Activated CD8-positive, alpha-beta memory T cell treated with anti-CD3 and anti-CD28 coated beads, Interleukin-2, amount 10 ng/mL, durations not matched to agents 7 days and 5 days (primary cell): ENCODE results near the gene DUXB. TPM values are rescaled to one million over a fixed set of nuclear protein-coding genes. Genes with fewer than 3 reads are reported as not detected.

Experiments used
- ATAC-seq: fragments of 150-1000 bp; cut with Tn5 transposase; one replicate; pipeline ENCODE4 v1.10.0; 2021; ENCODE audit warnings: moderate library complexity
- CTCF ChIA-PET: fragments of 350-600 bp; sonication (Branson Sonifier 250); formaldehyde crosslinking; loops from one replicate; lab custom pipeline; 2021; ENCODE audit warnings: antibody characterized with exemption; lab: Charles Lee
- DNase-seq: peaks from one replicate; pipeline ENCODE4 v3.0.0-alpha.2; 2020
- H3K27ac Mint-ChIP-seq: one replicate; pipeline ENCODE4 v1.8.0; 2021; ENCODE audit warnings: mild to moderate bottlenecking, mixed read lengths
- H3K27me3 Mint-ChIP-seq: one replicate; pipeline ENCODE4 v1.8.0; 2021; ENCODE audit warnings: mixed read lengths
- H3K36me3 Mint-ChIP-seq: one replicate; pipeline ENCODE4 v1.8.0; 2021; ENCODE audit warnings: mild to moderate bottlenecking, mixed read lengths
- H3K4me1 Mint-ChIP-seq: one replicate; pipeline ENCODE4 v1.8.0; 2021; ENCODE audit warnings: mixed read lengths
- H3K4me3 Mint-ChIP-seq: one replicate; pipeline ENCODE4 v1.8.0; 2021; ENCODE audit warnings: mild to moderate bottlenecking, moderate library complexity, mixed read lengths
- H3K9me3 Mint-ChIP-seq: one replicate; pipeline ENCODE4 v1.8.0; 2022; ENCODE audit warnings: low read depth, mixed read lengths
- total RNA-seq, 2 experiments: library from RNA; stranded (reverse); gene quantifications; one replicate each; pipeline ENCODE4 v1.2.3, GENCODE V29; 2021

DUXB gene
- not detected for total RNA-seq

DNA sequence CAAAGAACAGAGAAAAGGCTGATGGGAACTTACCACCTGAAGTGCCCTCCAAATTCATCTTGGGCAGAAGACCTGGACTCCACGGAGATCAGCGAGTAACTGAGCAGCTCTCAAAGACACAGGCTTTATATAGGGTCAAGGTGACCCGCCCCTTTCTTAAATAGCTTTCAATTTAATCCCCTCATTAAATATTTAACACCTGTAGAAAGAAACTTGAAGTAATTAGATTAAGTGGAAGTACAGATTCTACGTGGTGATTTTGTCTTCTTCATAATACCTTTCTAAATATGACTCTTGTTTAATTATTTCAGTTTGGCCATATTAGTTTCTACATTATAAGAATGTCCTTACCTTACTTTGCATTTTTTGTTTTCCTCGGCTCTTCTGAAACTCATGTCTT is at the start of gene DUXB:
Gene DUXB (minus strand): TSS at position 101 of the 400 bp plus-strand sequence. CDS start 43 bp downstream, at position 58.
- Mint-ChIP-seq H3K4me1 (no peaks in the 10 kb centered on the region), H3K36me3 (no peaks in the 10 kb centered on the region), H3K27ac (no peak within 1 kb of the TSS), H3K9me3 (no peaks in the 10 kb centered on the region), H3K4me3 (no peak within 1 kb of the TSS), H3K27me3 (peaks cover 5% of the 10 kb centered on the region)
- ATAC-seq: no peak
- no peak for DNase-seq
- CTCF ChIA-PET: no interaction called here

DNA sequence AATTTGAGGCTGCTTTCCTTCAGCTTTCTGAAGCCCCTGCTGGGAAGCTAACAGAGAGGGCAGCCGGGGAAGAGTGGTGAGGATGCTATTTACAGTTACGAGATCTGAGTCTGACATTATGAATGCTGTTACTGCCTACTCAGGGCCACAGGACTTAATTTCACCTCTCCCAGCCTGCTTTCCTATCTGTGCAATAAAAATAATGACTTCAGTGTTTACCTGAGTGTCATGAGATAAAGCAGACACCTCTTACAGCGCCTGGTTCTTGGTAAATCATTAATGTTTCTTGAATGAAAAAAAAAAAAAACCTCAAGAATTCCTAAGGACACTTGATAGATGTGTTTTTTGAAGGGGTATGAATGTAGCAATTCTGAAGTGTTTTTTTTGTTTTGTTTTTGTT is 49.3 kb upstream of the DUXB start:
- no peak for ATAC-seq
- Mint-ChIP-seq H3K4me1 (no peaks in the 10 kb centered on the region), H3K27me3 (peaks cover 11% of the 10 kb centered on the region), H3K9me3 (no peaks in the 10 kb centered on the region), H3K4me3 (no peak overlapping the region), H3K36me3 (no peaks in the 10 kb centered on the region), H3K27ac (no peak overlapping the region)
- DNase-seq: no peak
- CTCF ChIA-PET: no interaction called here

DNA sequence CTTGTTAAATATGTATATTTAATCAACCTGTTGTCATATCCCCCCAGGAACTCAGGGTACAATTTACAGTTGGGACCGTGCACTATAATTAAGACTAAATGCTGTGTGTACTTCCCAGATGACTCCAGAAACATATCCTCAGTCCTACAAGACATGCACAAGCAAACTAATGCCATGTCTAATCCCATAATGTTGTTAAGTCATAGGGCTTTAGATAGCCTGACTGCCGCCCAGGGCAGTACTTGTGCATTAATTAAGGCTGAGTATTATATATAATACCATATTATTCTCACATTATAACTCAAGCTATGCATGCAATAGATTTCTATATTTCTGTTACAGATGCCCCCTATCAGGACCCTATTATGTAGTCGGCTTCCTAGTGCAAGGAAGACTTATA is 45.1 kb upstream of the DUXB start:
- no peak for DNase-seq
- H3K27ac Mint-ChIP-seq: no peak overlapping the region
- CTCF ChIA-PET: no interaction called here
- peaks cover 11% of the 10 kb centered on the region for H3K27me3 Mint-ChIP-seq
- H3K4me1 Mint-ChIP-seq: no peaks in the 10 kb centered on the region
- H3K36me3 Mint-ChIP-seq: peaks cover 3% of the 10 kb centered on the region
- no peak overlapping the region for H3K4me3 Mint-ChIP-seq
- H3K9me3 Mint-ChIP-seq: peaks cover 8% of the 10 kb centered on the region
- ATAC-seq: no peak

GRCh38 chr16:75745823-75746222 is 44.6 kb upstream of the DUXB start:
- ATAC-seq: no peak
- H3K4me3 Mint-ChIP-seq: no peak overlapping the region
- no peaks in the 10 kb centered on the region for H3K4me1 Mint-ChIP-seq
- H3K27me3 Mint-ChIP-seq: peaks cover 11% of the 10 kb centered on the region
- peaks cover 3% of the 10 kb centered on the region for H3K36me3 Mint-ChIP-seq
- no peak overlapping the region for H3K27ac Mint-ChIP-seq
- no peak for DNase-seq
- peaks cover 8% of the 10 kb centered on the region for H3K9me3 Mint-ChIP-seq
- CTCF ChIA-PET: no interaction called here

GRCh38 chr16:75745242-75745641 is 44.0 kb upstream of the DUXB start:
- peaks cover 3% of the 10 kb centered on the region for H3K36me3 Mint-ChIP-seq
- H3K27ac Mint-ChIP-seq: no peak overlapping the region
- DNase-seq: no peak
- ATAC-seq: no peak
- CTCF ChIA-PET: no interaction called here
- no peak overlapping the region for H3K4me3 Mint-ChIP-seq
- no peaks in the 10 kb centered on the region for H3K4me1 Mint-ChIP-seq
- peaks cover 11% of the 10 kb centered on the region for H3K27me3 Mint-ChIP-seq
- H3K9me3 Mint-ChIP-seq: peaks cover 8% of the 10 kb centered on the region

- ATAC-seq (no peak), DNase-seq (no peak)
- Mint-ChIP-seq H3K36me3 (peaks cover 3% of the 10 kb centered on the region), H3K27ac (no peak overlapping the region), H3K27me3 (peaks cover 3% of the 10 kb centered on the region), H3K4me3 (no peak overlapping the region), H3K9me3 (peaks cover 11% of the 10 kb centered on the region), H3K4me1 (no peaks in the 10 kb centered on the region)
- CTCF ChIA-PET: interaction anchor here (0.5 kb wide), 1 partner anchor 56 kb away, joined by 3 read pairs; no protein-coding TSS in a partner anchor
Measured at GRCh38 chr16:75742424-75743047, 41.3 kb upstream of the DUXB start.

DNA sequence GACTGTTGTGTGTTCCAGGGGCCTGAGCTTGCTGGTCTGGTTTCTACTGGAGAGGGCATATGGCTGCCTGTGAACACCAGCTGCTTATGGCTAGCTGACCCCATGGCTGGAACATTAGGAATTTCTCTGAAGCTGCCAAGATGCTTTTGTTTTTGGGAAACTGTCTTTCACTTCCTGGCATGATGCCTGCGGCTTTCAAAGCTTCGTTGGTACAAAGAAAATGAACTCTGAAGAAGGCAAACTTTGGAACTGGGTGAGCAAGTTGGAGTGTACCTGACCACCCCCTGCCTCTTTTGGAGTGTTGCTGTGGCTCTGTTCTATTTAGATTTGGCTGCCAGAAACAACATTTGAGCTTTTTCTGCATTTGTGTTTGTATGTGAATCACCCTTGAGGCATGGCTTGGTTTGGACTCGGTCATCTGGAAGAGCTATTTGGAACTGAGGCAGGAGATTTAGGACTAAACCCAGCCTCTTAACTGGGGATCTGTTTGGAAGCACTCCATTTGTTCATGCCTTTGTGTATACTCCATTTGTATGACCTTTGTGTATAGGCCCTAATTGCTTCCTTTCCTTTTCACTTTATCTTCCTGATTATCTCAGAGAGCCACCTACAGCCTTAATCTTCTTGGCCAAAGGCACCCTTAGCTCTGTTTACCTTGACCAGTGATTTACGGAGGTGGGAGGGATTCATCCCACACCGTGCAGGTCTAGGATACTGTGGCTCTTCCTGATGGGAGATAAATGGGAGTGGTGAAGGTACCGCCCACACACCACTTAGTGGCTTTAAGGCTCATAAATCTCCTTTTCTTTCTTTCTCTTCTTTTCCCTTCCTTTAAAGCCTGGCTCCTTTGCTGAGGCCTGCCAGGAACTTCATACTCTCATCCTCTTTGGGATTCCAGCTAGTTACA is 32.3 kb upstream of the DUXB start:
- no peak for DNase-seq
- Mint-ChIP-seq H3K4me3 (no peak overlapping the region), H3K27me3 (no peaks in the 10 kb centered on the region), H3K27ac (no peak overlapping the region), H3K9me3 (no peaks in the 10 kb centered on the region), H3K36me3 (no peaks in the 10 kb centered on the region), H3K4me1 (no peaks in the 10 kb centered on the region)
- CTCF ChIA-PET: no interaction called here
- ATAC-seq: no peak

GRCh38 chr16:75732871-75733270 is 31.6 kb upstream of the DUXB start:
- CTCF ChIA-PET: no interaction called here
- no peaks in the 10 kb centered on the region for H3K36me3 Mint-ChIP-seq
- H3K9me3 Mint-ChIP-seq: no peaks in the 10 kb centered on the region
- H3K4me3 Mint-ChIP-seq: no peak overlapping the region
- ATAC-seq (no peak), DNase-seq (no peak)
- H3K27ac Mint-ChIP-seq: no peak overlapping the region
- H3K4me1 Mint-ChIP-seq: no peaks in the 10 kb centered on the region
- H3K27me3 Mint-ChIP-seq: no peaks in the 10 kb centered on the region

- ATAC-seq: no peak
- no peaks in the 10 kb centered on the region for H3K9me3 Mint-ChIP-seq
Measured at GRCh38 chr16:75727221-75727620, 26.0 kb upstream of the DUXB start.

DNA sequence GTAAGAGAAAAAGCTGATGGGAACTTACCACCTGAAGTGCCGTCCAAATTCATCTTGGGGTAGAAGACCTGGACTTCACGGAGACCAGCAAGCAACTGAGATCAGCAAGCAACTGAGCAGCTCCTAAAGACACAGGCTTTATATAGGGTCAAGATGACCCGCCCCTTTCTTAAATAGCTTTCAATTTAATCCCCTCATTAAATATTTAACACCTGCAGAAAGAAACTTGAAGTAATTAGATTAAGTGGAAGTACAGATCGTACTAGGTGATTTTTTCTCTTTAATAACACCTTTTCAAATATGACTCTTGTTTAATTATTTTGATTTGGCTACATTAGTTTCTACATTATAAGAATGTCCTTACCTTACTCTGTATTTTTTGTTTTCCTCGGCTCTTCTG is 25.1 kb upstream of the DUXB start, which contains the start of gene CPHXL:
Gene CPHXL (minus strand): TSS at position 101 of the 400 bp plus-strand sequence. CDS start 48 bp downstream, at position 53.
- CTCF ChIA-PET: no interaction called here
- ATAC-seq (no peak), DNase-seq (no peak)
- Mint-ChIP-seq H3K36me3 (no peaks in the 10 kb centered on the region), H3K27me3 (no peaks in the 10 kb centered on the region), H3K9me3 (no peaks in the 10 kb centered on the region), H3K4me1 (no peaks in the 10 kb centered on the region), H3K27ac (no peak within 1 kb of the TSS), H3K4me3 (no peak within 1 kb of the TSS)

More at GRCh38 chr16:75727221-75727620, 26.0 kb upstream of the DUXB start:
- H3K27ac Mint-ChIP-seq: no peak overlapping the region
- no peaks in the 10 kb centered on the region for H3K36me3 Mint-ChIP-seq
- CTCF ChIA-PET: no interaction called here
- no peaks in the 10 kb centered on the region for H3K4me1 Mint-ChIP-seq
- H3K27me3 Mint-ChIP-seq: no peaks in the 10 kb centered on the region
- H3K4me3 Mint-ChIP-seq: no peak overlapping the region
- no peak for DNase-seq

DNA sequence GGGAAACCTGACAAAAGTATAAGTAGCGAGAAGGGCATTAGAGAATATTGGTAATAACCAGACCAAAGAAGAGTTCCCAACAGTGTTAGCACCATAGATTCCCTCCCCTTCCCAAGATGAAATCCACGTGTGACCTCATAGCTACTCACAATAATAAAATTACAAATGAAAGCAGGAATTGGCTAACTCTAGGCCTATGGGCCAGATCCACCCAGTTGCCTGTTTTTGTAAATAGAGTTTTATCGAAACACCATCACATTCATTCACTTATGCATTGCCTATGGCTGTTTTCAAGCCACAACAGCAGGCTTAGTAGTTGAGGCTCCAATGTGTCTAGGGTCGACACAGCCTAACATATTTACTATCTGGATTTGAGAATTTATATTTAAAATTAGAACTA is 17.2 kb upstream of the DUXB start:
- Mint-ChIP-seq H3K27me3 (no peaks in the 10 kb centered on the region), H3K4me3 (no peak overlapping the region), H3K9me3 (no peaks in the 10 kb centered on the region), H3K4me1 (no peaks in the 10 kb centered on the region), H3K36me3 (no peaks in the 10 kb centered on the region), H3K27ac (no peak overlapping the region)
- DNase-seq (no peak), ATAC-seq (no peak)
- CTCF ChIA-PET: no interaction called here

- CTCF ChIA-PET: no interaction called here
- H3K27ac Mint-ChIP-seq: no peak overlapping the region
- no peaks in the 10 kb centered on the region for H3K4me1 Mint-ChIP-seq
- H3K9me3 Mint-ChIP-seq: peaks cover 8% of the 10 kb centered on the region
- no peak overlapping the region for H3K4me3 Mint-ChIP-seq
- no peak for ATAC-seq
- H3K27me3 Mint-ChIP-seq: no peaks in the 10 kb centered on the region
- H3K36me3 Mint-ChIP-seq: no peaks in the 10 kb centered on the region
- DNase-seq: no peak
Measured at GRCh38 chr16:75714661-75715060, 13.4 kb upstream of the DUXB start.

DNA sequence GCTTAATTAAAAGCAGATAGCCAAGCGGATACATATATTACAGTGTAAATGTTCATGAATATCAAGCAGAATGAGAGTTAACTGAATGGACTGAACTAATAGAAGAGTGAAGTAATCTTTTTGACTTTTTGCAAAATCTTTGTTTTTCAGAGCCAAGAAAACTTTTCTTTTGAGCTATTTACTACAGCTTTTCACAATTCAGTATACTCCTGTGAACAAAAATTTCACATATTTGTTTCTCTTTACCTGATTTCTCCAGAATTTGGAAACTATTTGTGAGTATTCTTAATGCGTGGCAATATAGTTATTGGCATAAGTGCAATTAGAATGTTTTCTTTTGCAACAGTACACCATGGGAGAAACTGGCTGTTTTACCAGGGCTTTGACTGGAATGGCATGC is 9.1 kb upstream of the DUXB start:
- peaks cover 5% of the 10 kb centered on the region for H3K27me3 Mint-ChIP-seq
- no peak overlapping the region for H3K4me3 Mint-ChIP-seq
- no peak for ATAC-seq
- H3K27ac Mint-ChIP-seq: no peak overlapping the region
- H3K36me3 Mint-ChIP-seq: no peaks in the 10 kb centered on the region
- peaks cover 9% of the 10 kb centered on the region for H3K9me3 Mint-ChIP-seq
- H3K4me1 Mint-ChIP-seq: no peaks in the 10 kb centered on the region
- CTCF ChIA-PET: no interaction called here
- no peak for DNase-seq

DNA sequence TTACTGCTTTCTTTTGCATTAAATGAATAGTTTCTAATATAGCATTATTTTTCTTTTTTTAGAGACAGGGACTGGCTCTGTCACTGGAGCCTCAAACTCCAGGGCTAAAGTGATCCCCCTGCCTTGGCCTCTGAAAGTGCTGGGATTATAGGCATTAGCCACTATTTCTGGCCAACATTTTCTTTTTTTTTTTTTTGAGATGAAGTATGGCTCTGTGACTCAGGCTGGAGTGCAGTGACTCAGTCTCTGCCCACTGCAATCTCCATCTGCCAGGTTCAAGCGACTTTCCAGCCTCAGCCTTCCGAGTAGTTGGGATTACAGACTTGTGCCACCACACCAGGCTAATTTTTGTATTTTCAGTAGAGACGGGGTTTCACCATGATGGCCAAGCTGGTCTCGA is 2.0 kb upstream of the DUXB start:
- H3K27ac Mint-ChIP-seq: no peak overlapping the region
- DNase-seq: no peak
- CTCF ChIA-PET: no interaction called here
- no peak overlapping the region for H3K4me3 Mint-ChIP-seq
- no peaks in the 10 kb centered on the region for H3K4me1 Mint-ChIP-seq
- H3K27me3 Mint-ChIP-seq: peaks cover 5% of the 10 kb centered on the region
- H3K9me3 Mint-ChIP-seq: no peaks in the 10 kb centered on the region
- ATAC-seq: no peak
- H3K36me3 Mint-ChIP-seq: no peaks in the 10 kb centered on the region
